ENCODE data around the gene ETNK1. TPM values are rescaled to one million over a fixed set of nuclear protein-coding genes. Genes with fewer than 3 reads are reported as not detected.
A peak's percentile ranks its signal among the peaks of the same experiment; 100 is the strongest.
"Not testable (repeated sequence)": the region's sequence is repeated elsewhere in the genome, so short reads cannot be mapped to it uniquely, and the experiment has no call there.

Gene ETNK1, protein sequence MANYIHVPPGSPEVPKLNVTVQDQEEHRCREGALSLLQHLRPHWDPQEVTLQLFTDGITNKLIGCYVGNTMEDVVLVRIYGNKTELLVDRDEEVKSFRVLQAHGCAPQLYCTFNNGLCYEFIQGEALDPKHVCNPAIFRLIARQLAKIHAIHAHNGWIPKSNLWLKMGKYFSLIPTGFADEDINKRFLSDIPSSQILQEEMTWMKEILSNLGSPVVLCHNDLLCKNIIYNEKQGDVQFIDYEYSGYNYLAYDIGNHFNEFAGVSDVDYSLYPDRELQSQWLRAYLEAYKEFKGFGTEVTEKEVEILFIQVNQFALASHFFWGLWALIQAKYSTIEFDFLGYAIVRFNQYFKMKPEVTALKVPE
- total RNA-seq: 24.0 TPM

DNA sequence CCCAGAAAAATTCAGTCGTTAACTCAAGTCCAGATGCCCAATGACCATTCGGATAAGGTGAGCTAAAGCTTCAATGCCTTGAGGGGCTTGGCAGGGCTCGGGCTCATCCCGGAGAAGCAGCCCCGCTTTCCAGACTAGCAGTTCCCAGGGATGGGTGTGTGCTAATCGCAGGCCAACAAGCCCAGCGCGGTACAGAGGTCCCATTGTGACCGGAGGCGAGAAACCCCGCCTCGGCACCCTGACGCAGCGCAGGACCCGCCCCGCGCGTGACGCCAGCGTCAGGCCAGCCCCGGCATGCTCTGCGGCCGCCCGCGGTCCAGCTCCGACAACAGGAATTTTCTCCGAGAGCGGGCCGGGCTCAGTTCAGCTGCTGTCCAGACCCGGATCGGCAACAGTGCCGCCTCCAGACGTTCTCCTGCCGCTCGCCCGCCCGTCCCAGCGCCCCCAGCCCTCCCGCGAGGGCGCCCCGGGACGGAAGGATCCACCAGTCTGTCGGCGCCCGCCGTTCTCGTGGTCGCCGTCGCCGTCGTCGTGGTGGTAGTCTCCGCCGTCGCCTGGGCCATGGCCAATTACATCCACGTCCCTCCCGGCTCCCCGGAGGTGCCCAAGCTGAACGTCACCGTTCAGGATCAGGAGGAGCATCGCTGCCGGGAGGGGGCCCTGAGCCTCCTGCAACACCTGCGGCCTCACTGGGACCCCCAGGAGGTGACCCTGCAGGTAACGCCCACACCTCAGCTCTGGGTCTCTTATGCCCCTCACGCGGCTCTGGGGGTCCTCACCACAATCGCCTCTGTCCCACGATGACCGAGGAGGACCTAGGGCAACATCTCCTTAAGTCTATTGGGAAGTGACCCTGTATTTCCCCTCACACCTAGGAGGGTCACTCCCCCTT is at the start of gene ETNK1:
ETNK1 (plus strand) TSS at position 302 of the 892 bp plus-strand sequence; CDS start at position 562, 260 bp downstream.
- Histone ChIP-seq H3K27ac (ENCODE audit: low read depth, low read length) (peak within 1 kb of the TSS; percentile 90), H3K27me3 (ENCODE audit: control insufficient read depth in 3 of 3, insufficient read depth in 3 of 3, low read length in 3 of 3) (no peaks in the 10 kb centered on the region), H3K4me1 (ENCODE audit: control insufficient read depth in 3 of 3, insufficient read depth in 3 of 3, low read length in 3 of 3) (peaks cover 7 to 20% (median 19%) of the 10 kb centered on the region in 3 donors), H3K9me3 (ENCODE audit: control insufficient read depth in 3 of 3, low read length in 3 of 3) (no peaks in the 10 kb centered on the region), H3K9ac (ENCODE audit: low read depth in 1 of 3, low read length in 3 of 3) (peak within 1 kb of the TSS; percentile 92 to 96 (median 94)), H3K4me3 (ENCODE audit: low read length in 3 of 3) (peak within 1 kb of the TSS; percentile 84 to 95 (median 93)), H3K36me3 (ENCODE audit: control insufficient read depth in 3 of 3, insufficient read depth in 3 of 3, low read length in 3 of 3) (no peaks in the 10 kb centered on the region)

DNA sequence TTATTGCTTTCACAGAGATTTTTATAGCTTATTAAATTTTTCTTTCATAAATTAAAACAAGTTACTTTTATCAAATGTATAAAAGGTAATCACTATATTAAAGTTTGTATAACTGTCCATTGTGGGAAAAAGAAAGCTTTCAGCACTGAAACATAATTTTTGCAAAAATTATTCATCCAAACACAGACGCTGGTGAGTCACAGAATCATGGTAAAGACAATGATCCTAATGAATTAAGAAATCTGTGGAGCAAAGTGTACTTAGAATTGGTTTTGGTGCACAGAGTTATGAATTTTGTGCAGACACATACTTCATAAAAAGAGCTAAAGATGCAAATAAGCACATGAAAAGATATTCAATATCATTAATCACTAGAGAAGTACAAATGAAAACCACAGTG is 48.9 kb upstream of the ETNK1 start:
- H3K27ac ChIP-seq (ENCODE audit: low read depth, low read length): no peak overlapping the region
- no peaks in the 10 kb centered on the region for H3K4me1 ChIP-seq (ENCODE audit: control insufficient read depth in 3 of 3, insufficient read depth in 3 of 3, low read length in 3 of 3)
- H3K4me3 ChIP-seq (ENCODE audit: low read length in 3 of 3): no peak overlapping the region
- H3K36me3 ChIP-seq (ENCODE audit: control insufficient read depth in 3 of 3, insufficient read depth in 3 of 3, low read length in 3 of 3): no peaks in the 10 kb centered on the region
- H3K27me3 ChIP-seq (ENCODE audit: control insufficient read depth in 3 of 3, insufficient read depth in 3 of 3, low read length in 3 of 3): no peaks in the 10 kb centered on the region
- no peak overlapping the region for H3K9ac ChIP-seq (ENCODE audit: low read depth in 1 of 3, low read length in 3 of 3)
- no peaks in the 10 kb centered on the region for H3K9me3 ChIP-seq (ENCODE audit: control insufficient read depth in 3 of 3, low read length in 3 of 3)

DNA sequence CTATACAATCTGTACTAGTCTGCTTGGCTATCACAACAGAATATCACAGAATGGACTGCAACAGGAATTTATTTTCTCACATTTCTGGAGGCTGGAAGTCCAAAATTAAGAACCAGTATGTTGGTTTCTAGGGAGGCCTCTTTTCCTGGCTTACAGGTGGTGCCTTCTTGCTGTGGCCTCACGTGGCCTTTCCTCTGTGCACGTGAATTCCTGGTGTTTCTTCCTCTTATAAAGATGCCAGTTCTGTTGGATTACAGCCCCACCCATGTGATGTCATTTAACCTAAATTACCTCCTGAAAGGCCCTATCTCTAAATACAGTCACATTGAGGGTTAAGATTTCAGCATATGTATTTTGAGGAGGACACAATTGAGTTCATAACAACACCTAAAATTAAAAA is 48.5 kb upstream of the ETNK1 start:
- Histone ChIP-seq H3K4me1 (ENCODE audit: control insufficient read depth in 3 of 3, insufficient read depth in 3 of 3, low read length in 3 of 3) (no peaks in the 10 kb centered on the region), H3K27ac (ENCODE audit: low read depth, low read length) (no peak overlapping the region), H3K4me3 (ENCODE audit: low read length in 3 of 3) (no peak overlapping the region), H3K27me3 (ENCODE audit: control insufficient read depth in 3 of 3, insufficient read depth in 3 of 3, low read length in 3 of 3) (no peaks in the 10 kb centered on the region), H3K9me3 (ENCODE audit: control insufficient read depth in 3 of 3, low read length in 3 of 3) (no peaks in the 10 kb centered on the region), H3K9ac (ENCODE audit: low read depth in 1 of 3, low read length in 3 of 3) (no peak overlapping the region), H3K36me3 (ENCODE audit: control insufficient read depth in 3 of 3, insufficient read depth in 3 of 3, low read length in 3 of 3) (no peaks in the 10 kb centered on the region)

DNA sequence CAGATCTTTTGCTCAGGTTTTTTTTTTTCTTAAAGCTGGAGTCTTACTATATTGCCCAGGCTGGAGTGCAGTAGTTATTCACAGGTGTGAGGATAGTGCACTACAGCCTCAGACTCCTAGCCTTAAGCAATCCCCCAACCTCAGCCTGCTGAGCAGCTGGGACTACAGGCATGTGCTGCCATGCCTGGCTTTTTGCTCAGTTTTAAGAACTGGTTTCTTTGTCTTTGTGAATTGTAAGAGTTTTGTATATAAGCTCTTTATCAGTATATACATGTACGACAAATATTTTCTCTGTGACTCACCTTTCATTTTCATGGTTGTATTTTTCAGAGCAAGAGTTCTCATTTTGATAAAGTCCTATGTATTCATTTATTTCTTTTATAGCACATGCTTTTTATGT is 47.3 kb upstream of the ETNK1 start:
- H3K9me3 ChIP-seq (ENCODE audit: control insufficient read depth in 3 of 3, low read length in 3 of 3): no peaks in the 10 kb centered on the region
- H3K9ac ChIP-seq (ENCODE audit: low read depth in 1 of 3, low read length in 3 of 3): no peak overlapping the region
- H3K36me3 ChIP-seq (ENCODE audit: control insufficient read depth in 3 of 3, insufficient read depth in 3 of 3, low read length in 3 of 3): no peaks in the 10 kb centered on the region
- H3K27ac ChIP-seq (ENCODE audit: low read depth, low read length): no peak overlapping the region
- H3K4me1 ChIP-seq (ENCODE audit: control insufficient read depth in 3 of 3, insufficient read depth in 3 of 3, low read length in 3 of 3): no peaks in the 10 kb centered on the region
- H3K4me3 ChIP-seq (ENCODE audit: low read length in 3 of 3): no peak overlapping the region
- no peaks in the 10 kb centered on the region for H3K27me3 ChIP-seq (ENCODE audit: control insufficient read depth in 3 of 3, insufficient read depth in 3 of 3, low read length in 3 of 3)

DNA sequence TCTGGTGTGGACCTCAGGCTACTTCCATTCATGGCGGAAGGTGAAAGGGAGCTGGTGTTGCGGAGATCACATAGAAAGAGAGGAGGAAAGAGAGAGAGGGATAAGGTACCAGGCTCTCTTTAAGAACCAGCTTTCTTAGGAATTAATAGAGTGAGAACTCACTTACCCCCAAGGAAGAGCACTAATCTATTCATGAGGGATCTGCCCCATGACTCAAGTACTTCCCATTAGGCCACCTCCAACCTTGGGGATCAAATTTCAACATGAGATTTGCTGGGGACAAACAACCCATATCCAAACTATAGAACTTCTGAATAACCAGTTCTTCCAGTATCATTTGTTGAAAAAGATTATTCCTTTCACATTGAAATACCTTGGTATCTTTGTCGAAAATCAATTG is 46.6 kb upstream of the ETNK1 start:
- H3K9ac ChIP-seq (ENCODE audit: low read depth in 1 of 3, low read length in 3 of 3): no peak overlapping the region
- no peak overlapping the region for H3K27ac ChIP-seq (ENCODE audit: low read depth, low read length)
- H3K36me3 ChIP-seq (ENCODE audit: control insufficient read depth in 3 of 3, insufficient read depth in 3 of 3, low read length in 3 of 3): no peaks in the 10 kb centered on the region
- H3K27me3 ChIP-seq (ENCODE audit: control insufficient read depth in 3 of 3, insufficient read depth in 3 of 3, low read length in 3 of 3): no peaks in the 10 kb centered on the region
- no peak overlapping the region for H3K4me3 ChIP-seq (ENCODE audit: low read length in 3 of 3)
- H3K4me1 ChIP-seq (ENCODE audit: control insufficient read depth in 3 of 3, insufficient read depth in 3 of 3, low read length in 3 of 3): no peaks in the 10 kb centered on the region
- H3K9me3 ChIP-seq (ENCODE audit: control insufficient read depth in 3 of 3, low read length in 3 of 3): no peaks in the 10 kb centered on the region

DNA sequence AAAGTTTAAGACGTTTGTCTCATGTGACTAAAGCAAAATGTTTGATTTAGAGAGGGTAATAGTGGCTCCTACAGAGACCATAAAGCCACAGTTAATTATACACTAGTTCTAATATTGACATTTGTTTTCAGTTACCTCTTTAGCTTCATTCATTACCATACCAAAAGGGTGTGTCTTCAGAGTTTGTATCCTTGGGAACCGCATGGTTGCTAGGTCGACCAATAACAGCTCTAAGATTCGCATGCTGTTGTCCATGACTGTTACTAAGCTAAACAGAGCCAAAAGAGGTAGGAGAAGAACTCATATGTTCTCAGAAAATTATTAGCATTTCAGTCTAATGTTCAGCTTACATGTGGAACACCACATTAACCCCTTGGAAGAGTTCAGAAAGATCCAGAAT is 36.2 kb upstream of the ETNK1 start:
- H3K36me3 ChIP-seq (ENCODE audit: control insufficient read depth in 3 of 3, insufficient read depth in 3 of 3, low read length in 3 of 3): no peaks in the 10 kb centered on the region
- H3K4me1 ChIP-seq (ENCODE audit: control insufficient read depth in 3 of 3, insufficient read depth in 3 of 3, low read length in 3 of 3): no peaks in the 10 kb centered on the region
- H3K9me3 ChIP-seq (ENCODE audit: control insufficient read depth in 3 of 3, low read length in 3 of 3): no peaks in the 10 kb centered on the region
- H3K4me3 ChIP-seq (ENCODE audit: low read length in 3 of 3): no peak overlapping the region
- H3K9ac ChIP-seq (ENCODE audit: low read depth in 1 of 3, low read length in 3 of 3): no peak overlapping the region
- no peaks in the 10 kb centered on the region for H3K27me3 ChIP-seq (ENCODE audit: control insufficient read depth in 3 of 3, insufficient read depth in 3 of 3, low read length in 3 of 3)
- no peak overlapping the region for H3K27ac ChIP-seq (ENCODE audit: low read depth, low read length)

DNA sequence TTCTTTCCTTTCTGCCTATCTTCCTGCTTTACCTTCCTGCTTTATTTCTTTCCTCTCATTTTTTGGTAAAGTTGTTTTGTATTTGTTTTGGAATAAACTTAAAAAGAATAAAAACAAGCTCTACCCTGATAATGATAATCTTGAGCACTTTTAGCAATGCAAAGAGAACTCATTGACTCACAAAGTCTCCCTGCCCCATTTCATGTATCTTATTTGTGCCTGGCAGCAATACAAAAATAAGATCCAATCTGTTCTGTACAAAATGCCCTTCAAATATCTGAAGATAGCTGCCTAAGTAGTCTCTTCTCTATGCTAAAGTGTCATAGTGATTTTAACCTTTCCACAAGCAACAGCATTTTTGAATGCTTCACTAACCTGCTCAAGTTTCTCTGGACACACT is 31.1 kb upstream of the ETNK1 start:
- H3K27ac ChIP-seq (ENCODE audit: low read depth, low read length): no peak overlapping the region
- no peaks in the 10 kb centered on the region for H3K9me3 ChIP-seq (ENCODE audit: control insufficient read depth in 3 of 3, low read length in 3 of 3)
- H3K9ac ChIP-seq (ENCODE audit: low read depth in 1 of 3, low read length in 3 of 3): no peak overlapping the region
- H3K4me1 ChIP-seq (ENCODE audit: control insufficient read depth in 3 of 3, insufficient read depth in 3 of 3, low read length in 3 of 3): no peaks in the 10 kb centered on the region
- H3K36me3 ChIP-seq (ENCODE audit: control insufficient read depth in 3 of 3, insufficient read depth in 3 of 3, low read length in 3 of 3): no peaks in the 10 kb centered on the region
- H3K4me3 ChIP-seq (ENCODE audit: low read length in 3 of 3): no peak overlapping the region
- no peaks in the 10 kb centered on the region for H3K27me3 ChIP-seq (ENCODE audit: control insufficient read depth in 3 of 3, insufficient read depth in 3 of 3, low read length in 3 of 3)

DNA sequence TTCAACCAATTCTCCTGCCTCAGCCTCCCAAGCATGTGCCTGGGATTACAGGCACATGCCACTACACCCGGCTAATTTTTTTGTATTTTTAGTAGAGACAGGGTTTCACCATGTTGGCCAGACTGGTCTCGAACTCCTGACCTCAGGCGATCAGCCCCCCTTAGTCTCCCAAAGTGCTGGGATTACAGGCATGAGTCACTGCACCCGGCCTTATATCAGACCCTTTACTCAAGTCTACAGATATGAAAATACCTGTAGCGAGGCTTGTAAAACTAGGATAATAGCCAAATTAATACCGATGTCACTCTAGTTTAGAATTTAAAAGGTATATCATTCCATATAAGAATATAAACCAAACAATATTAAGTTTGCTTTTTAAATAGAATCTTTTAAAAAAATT is 27.4 kb upstream of the ETNK1 start:
- not testable (repeated sequence) for H3K9me3 ChIP-seq (ENCODE audit: control insufficient read depth in 3 of 3, low read length in 3 of 3); H3K36me3 ChIP-seq (ENCODE audit: control insufficient read depth in 3 of 3, insufficient read depth in 3 of 3, low read length in 3 of 3); H3K4me1 ChIP-seq (ENCODE audit: control insufficient read depth in 3 of 3, insufficient read depth in 3 of 3, low read length in 3 of 3); H3K27me3 ChIP-seq (ENCODE audit: control insufficient read depth in 3 of 3, insufficient read depth in 3 of 3, low read length in 3 of 3); H3K9ac ChIP-seq (ENCODE audit: low read depth in 1 of 3, low read length in 3 of 3); H3K4me3 ChIP-seq (ENCODE audit: low read length in 3 of 3); H3K27ac ChIP-seq (ENCODE audit: low read depth, low read length)

DNA sequence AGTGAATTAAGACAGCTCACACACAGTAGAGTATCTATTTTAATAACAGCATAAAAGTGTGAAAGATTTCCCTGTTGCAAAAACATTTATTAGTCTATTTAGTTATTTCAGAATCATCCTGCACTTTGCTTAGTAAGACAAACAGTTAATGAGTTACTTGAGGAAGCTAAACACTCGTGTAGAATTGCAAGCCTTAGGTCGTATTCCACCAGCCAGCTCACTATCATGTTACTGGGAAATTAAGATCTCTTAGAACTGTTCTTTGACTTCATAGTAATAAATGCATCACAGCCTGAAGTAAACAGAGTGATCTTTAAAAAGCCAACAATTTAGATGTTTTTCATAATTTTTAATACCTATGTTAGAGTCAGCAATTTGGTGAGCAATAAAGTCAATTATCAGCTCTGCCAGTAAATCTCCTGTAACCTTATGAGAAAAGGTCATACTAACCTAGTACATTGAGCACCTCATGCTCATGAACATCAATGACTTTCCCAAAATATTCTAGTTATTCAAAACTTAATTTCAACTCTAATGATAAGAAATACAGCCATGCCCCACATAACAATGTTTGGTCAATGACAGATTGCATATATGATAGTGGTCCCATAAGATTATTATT is 26.7 kb upstream of the ETNK1 start:
- no peak overlapping the region for H3K9ac ChIP-seq (ENCODE audit: low read depth in 1 of 3, low read length in 3 of 3)
- no peaks in the 10 kb centered on the region for H3K9me3 ChIP-seq (ENCODE audit: control insufficient read depth in 3 of 3, low read length in 3 of 3)
- H3K27ac ChIP-seq (ENCODE audit: low read depth, low read length): no peak overlapping the region
- no peaks in the 10 kb centered on the region for H3K27me3 ChIP-seq (ENCODE audit: control insufficient read depth in 3 of 3, insufficient read depth in 3 of 3, low read length in 3 of 3)
- no peaks in the 10 kb centered on the region for H3K36me3 ChIP-seq (ENCODE audit: control insufficient read depth in 3 of 3, insufficient read depth in 3 of 3, low read length in 3 of 3)
- H3K4me1 ChIP-seq (ENCODE audit: control insufficient read depth in 3 of 3, insufficient read depth in 3 of 3, low read length in 3 of 3): no peaks in the 10 kb centered on the region
- no peak overlapping the region for H3K4me3 ChIP-seq (ENCODE audit: low read length in 3 of 3)

DNA sequence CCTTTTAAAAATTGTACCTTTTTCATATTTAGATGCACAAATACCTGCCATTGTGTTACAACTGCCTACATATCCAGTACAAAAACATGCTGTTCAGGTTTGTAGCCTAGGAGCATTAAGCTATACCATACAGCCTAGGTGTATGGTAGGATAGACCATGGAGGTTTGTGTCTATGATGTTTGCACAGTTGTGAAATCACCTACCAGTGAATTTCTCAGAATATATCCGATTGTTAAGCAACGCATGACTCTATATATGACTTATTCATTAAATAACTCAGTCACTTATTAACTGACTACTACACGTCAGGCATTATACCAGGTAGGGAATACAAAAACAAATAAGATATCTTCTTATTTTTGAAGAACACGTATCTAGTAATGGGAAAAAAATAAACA is 26.2 kb upstream of the ETNK1 start:
- no peaks in the 10 kb centered on the region for H3K4me1 ChIP-seq (ENCODE audit: control insufficient read depth in 3 of 3, insufficient read depth in 3 of 3, low read length in 3 of 3)
- H3K9ac ChIP-seq (ENCODE audit: low read depth in 1 of 3, low read length in 3 of 3): no peak overlapping the region
- no peak overlapping the region for H3K27ac ChIP-seq (ENCODE audit: low read depth, low read length)
- H3K27me3 ChIP-seq (ENCODE audit: control insufficient read depth in 3 of 3, insufficient read depth in 3 of 3, low read length in 3 of 3): no peaks in the 10 kb centered on the region
- no peaks in the 10 kb centered on the region for H3K9me3 ChIP-seq (ENCODE audit: control insufficient read depth in 3 of 3, low read length in 3 of 3)
- no peak overlapping the region for H3K4me3 ChIP-seq (ENCODE audit: low read length in 3 of 3)
- H3K36me3 ChIP-seq (ENCODE audit: control insufficient read depth in 3 of 3, insufficient read depth in 3 of 3, low read length in 3 of 3): no peaks in the 10 kb centered on the region

All from skeletal muscle tissue (tissue), 4 donors.